Islet of Langerhans (tissue), 1 donor: Measurements from ENCODE around the gene KPTN.
A peak's percentile ranks its signal among the peaks of the same experiment; 100 is the strongest.

Source experiments
- FAIRE-seq: peaks from one replicate; lab custom pipeline; 2011; peaks lifted over from hg19 to GRCh38; lab: Jason Lieb, UNC

The KPTN gene

DNA sequence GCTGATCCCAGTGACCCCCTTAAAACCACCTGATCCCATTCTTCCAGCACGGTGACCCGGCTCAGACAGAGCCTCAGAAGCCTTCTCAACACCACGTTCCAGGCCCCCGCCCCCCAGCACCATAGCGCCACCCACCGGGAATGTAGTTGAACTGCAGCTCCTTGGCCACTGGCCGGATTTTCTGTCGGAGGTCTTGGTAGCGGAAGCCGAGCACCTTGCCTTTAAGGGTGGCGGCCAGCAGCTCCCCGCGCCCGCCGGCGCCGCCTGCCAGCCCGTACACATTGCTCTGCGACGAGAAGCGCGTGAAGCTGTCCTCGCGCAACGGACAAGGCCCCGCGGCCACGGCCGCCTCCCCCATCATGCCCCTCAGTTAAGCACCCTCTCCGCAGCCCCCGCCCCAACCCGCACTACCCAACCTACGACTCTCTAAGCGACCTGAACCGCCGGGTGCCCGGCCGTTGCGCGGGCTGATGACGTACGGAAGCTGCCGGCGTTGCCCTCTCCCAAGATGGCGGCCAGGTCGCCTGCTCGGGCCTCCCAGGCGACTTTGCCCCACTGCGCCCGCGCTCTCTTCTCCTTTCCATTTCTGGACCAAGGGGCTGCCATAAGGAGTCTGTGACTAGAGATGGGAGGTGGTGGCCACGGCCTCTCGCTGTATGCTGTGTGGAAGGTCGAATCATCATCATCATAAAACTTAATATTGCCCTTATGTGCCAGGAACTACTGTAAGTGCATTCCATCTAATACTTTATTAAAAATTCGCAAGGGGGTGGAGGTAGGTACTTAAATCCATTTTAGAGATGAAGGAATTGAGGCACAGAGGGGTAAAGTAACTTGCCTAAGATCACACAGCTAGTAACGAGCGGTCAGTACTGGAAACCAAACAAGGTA, at the start of gene KPTN:
Gene KPTN, minus strand, starts transcription at position 420 of the 891 bp plus-strand sequence. Its CDS starts 59 bp downstream, at position 361.
- no peak for FAIRE-seq

DNA sequence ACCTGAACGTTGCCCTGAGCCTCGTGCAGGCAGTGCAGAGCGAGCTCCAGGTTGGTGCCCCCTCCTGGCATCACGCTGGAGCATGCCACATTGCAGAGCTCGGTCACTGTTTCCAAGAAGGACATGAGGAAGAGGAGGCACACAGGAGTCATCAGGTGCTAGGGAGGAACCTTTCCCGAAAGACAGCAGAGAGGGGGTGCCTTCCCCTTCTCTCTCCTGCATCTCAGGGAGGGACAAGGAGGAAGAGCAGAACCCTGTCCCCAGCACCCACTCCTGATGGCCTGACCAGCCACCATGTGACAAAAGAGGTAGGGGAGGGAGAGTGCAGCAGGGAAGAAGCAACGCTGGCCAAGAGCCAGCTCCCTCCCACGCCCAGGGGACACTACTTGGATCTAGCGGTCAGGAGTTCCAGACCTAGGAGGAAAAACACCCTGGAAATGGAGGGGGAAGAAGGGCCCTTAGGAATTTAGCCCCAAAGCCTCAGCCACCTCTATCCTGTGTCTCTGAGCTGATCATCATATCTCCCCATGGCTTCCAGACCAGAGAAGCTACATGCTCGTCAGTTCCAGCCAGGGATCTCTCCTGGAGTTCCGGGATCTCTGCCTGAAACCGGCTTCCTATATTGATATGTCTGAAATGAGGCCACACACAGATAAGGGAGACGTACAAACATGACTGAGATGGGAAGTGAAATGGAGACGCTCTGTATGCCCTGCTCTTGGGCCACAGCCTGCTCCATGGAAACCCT, 47.8 kb upstream of the KPTN start:
- no peak for FAIRE-seq

DNA sequence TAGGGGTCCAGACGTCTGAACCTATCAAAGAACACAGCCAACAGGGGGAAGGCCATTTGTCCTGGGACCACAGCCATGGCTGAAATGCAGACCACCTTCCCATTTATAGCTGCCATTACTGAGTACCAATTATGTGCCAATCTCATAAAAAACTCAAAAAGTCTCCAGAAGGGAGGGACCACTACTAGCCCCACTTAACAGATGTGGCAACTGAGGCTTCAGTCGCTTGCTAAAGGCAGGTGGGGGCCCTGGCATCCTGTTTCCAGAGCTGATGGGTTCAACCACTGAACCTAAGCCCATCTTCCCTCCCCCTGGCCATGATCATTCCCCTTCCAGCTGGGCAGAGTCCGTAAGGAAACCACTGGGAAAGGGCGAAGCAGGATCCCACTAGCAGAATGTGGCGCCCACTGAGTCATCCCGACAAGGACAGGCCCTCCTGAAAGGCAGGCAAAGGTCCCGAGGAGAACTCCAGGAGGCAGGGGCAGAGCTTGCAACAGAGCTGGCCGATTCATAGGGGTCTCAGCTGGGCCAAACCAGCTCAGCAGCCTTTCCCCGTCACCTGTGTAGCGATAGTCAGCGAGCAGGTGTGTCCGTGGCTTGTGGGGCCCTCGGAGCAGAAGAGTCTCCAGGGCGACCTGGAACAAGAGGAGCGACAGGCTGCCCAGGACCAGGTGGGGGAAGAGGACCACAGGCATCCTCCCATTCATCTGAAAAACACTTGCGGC, 45.2 kb upstream of the KPTN start:
- FAIRE-seq = no peak

DNA sequence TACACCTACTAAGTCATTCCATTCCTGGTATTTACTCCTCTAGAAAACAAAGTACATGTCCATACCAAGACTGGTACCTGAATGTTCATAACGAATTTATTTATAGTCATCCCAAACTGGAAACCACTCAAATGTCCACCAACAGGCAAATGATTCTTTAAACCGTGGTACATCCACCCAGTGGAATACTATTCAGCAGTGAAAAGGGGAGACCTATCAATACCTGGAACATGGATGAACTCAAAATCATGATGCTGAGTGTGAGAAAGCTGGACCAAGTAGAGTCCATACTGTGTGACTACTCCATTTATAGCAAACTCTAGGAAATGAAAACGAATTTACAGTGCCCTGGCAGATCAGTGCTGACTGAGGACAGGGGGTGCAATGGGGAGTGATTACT, 42.8 kb upstream of the KPTN start:
- no peak for FAIRE-seq

DNA sequence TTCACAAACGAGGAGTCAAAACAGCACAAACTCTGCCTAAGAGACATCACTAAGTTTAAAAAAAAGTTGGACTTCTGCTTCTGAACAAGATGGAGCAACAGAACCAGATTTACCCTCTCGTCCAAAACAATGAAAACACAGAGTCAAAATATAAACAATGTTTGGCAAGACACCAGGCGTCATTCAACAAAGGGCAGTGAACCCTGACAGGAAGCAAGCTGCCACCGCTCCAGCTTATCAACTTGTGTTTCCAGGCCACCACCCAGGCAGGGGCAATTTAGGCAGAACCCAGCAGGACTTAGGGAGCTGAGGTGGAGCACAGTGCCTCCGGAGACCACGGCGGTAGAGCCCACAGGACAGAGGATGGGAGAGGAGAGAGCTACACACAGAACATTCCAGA, 39.5 kb upstream of the KPTN start:
- no peak for FAIRE-seq

DNA sequence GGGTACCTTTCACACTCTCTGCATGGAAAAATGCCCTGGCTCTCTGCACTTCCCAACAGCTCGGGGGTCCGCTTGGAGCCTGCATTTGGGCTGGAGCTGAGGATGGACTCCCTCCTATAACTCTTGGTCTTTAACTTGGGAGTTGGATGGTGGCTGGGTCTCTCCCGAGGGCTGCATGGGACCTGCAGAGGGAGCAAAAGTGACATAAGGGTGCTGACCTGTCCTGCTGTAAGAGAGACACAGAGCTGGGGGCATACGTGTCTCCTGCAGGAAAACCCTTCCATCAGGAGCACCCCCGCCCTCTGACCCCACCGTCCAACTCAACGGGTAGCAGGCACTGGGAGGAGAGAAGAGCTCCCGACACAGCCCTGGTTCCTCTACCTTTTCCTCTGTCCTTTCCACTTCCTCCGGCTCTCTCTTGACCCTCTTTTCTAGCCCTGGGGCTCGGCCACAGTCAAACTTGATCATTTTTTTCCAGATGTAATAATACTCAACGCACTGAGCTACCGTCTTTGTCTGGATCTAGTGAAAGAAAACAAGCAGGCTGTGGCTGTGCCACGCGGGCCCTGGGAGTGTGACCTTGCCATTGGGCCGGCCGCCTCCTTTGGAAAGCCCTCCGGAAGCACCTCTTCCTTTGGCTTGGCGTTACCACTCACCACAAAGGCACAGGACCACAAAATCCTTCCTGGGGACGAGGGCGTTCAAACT, 37.6 kb upstream of the KPTN start:
- FAIRE-seq = no peak

DNA sequence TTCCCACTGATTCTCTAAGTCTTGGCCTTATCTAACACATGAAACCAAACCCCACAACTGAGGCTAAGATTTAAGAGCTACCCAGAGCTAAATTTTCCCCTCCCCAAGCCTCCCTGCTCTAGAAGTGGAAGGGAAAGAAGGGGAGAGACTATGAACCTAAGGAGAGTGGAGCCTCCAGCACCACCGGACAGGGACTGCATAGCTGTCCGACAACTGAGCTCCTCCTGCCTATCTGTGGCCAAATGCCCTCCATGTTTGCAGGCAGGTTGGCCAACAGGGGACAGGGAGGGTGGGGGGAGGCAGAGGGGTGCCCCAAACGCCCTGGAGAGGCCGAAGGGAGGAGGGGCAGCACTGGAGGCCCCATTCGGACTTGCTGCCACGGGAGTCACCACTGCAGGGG, 36.8 kb upstream of the KPTN start:
- FAIRE-seq = no peak

DNA sequence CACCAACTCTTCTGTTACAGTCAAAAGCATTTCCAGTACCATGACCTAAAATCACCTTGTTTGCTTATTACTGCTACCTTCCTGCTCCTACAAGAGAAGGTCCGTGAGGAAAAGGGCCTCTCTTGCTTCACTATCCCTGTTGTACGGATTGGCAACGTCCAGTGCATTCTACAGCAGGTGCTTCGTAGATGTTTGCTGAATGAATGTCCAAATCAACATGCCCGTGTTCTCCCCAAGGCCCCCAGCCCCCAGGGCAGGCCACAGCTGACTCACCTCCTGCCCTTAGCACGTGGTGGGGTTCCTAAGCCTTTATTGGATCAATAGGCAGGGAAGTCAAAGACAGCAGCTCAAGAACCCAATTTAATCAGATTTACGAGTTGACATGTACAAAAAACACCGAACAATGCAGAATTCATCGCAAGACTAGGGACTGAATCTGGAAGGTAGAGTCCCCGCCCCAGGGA, 36.4 kb upstream of the KPTN start:
- FAIRE-seq = no peak

DNA sequence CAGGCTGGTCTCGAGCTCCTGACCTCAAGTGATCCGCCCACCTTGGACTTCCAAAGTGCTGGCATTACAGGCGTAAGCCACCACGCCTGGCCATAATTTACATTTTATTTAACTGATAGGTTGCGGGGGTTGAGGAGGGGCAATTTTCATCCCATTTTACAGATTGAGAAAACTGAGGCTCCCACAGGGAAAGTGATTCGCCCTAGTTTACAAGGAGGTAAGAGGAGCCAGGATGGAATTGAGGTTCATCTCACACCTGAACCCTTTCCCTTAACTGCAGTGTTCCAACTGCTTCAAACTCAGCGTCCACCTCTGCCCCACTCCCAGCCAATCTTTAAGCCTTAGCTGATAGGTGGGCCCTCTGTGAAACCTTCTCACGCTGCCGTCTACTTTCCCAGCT, 34.8 kb upstream of the KPTN start:
- FAIRE-seq = no peak

DNA sequence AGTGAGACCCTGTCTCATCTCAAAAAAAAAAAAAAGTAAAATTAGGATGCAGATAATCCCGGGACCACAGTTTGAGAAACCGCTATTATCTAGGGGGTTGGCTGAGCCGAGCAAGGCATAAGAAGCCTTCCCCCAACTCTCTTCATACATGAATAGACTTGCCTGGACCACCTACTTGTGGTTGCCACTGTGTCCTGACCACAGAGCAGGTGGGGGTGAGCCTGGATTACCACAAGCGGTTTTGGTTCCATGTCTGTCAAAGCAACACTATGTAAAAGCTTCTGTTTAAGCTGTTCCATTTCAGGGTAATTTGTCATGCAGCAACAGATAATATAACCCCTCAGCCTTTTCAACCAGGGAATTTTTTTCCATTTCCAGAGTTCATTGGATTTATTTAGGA, 34.1 kb upstream of the KPTN start:
- FAIRE-seq = no peak

DNA sequence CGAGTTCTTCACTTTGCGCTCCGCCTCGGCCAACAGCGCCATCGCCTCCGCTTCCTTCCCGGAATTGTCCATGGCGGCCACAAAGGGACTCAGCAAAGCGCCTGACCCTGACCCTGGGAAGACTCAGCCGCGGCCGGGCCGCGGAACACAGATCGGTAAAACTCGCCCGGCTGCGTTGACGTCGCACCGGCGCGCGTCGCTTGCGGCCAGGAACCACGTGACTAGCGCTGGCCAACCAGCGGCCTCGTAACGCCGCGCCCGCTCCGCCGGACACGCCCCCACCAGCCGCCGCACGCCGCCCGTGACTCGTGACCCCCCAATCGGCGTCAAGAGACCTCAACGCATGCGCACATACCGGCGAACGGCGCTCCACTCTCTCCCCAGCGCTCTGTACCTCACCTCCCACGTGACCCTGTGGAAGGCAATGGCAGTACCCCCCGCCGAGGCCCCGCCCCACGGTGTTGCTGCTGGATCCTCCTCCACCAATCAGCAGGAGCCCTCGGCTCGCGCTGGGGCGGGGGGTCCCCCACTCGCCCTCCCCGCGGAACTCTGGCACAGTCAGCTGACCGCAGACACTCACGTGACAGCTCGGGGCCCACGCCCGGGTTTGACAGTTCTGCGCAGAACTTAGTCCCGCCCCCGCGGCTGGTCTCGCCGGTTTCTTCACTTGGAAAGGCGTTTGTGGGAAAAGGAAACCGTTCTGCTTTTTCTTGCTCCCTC, 31.0 kb upstream of the KPTN start, which contains the start of gene NAPA:
Gene NAPA, minus strand, starts transcription at position 195 of the 720 bp plus-strand sequence. Its CDS starts 123 bp downstream, at position 72.
- FAIRE-seq = peak; percentile 49

DNA sequence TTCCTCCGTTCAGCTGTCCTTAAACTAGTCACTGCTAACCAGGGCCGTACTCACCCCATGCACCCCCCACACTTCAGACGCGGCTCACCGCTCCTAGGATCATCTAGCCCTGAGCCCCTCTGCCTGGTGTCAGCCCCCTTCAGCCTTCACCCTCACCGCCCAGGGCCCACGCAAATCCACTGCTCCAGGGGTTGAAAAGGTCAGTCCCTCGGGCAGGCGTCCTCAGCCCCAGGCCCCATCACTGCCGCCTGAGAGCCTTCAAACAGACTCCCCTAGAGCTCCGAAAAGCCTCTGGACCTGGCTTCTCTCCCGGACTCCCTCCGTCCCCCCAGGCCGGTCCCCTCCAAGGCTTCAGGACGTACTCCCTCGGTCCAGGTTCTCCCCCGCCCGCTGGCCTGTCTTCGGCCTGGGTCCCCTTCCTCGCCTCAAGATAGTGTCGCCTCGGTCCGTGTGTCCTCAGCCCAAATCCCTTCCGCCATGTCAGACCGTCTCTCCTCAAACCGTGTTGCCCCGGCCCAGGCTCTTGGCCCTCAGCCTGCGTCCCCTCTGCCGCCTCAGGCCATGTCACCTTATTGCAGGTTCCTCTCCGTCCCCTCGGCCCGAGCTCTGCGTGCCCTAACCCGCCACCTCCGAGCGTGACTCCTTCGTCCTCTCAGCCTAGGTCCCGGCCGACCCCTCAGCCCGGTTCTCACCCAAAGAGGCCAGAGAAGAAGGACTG, 30.3 kb upstream of the KPTN start:
- no peak for FAIRE-seq

DNA sequence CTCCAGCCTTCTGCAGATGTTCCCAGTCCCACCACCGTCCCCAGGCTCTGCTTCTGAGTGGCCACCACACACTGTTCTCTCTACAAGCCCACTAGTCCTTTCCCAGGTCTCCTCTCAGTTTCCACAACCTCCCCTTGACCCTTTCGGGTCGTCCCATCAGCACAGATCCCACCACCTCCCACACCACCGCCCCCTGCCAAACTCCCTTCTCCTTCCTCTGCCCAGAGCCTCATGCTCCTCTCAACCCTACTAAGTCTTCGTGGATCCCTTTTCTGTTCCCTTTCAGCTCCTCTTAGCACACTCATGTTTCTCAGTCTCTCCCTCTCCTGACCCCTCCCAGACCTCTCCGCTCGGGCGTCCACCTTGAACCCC, 28.9 kb upstream of the KPTN start:
- no peak for FAIRE-seq

DNA sequence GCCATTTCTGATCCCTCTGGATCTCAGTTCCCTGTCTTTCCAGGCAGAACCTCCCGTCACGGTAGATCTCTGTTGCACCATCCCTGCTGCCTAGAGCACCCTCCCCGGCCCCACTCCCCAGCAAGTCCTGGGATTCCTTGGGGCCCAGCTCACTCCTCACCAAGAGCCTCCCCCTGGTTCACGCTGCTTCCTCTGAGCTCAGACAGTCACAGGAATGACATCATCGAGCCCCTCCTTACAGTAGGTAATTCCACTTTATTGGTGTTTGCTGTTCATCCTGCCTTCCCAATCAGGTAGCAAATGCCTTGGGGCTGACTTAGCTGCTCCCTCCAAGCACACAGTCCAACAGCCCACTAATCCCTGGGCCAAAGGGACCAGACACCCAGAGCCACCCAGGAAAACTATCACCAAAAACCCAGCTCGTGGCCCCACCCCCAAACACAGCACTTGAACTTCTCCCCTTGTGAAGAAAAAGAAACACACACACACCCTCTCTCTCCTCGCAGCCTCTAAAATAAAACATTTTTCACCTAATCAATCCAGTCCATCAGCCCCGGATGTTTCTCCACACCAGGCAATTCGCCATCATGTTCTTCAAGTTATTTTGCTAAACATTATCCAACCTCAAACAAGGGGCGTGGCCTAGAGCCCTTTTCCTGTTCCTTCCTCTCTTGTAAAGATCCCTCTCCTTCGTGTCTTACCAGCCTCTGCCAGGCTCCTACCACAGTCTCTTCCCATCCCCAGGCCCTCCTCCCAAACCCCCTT, 28.3 kb upstream of the KPTN start:
- FAIRE-seq = no peak

DNA sequence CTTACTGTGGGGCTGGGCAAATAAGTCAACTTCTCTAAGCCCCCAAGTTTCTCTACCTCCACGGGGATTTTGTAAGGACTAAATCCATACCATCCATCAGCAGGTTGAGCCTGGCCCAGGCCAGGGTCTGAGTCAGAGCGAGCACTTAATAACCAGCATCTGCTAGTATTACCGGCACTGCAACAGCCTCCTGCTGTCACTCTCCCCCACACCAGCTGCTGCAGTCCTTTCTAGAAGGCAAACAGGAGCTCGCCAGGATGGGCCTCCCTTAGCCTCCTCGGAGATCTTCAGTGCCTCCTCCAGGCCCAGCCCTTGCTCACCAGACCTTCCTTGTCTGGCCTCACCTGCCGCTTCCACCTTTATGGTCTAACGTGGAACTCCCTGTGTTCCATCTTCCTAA, 27.7 kb upstream of the KPTN start:
- no peak for FAIRE-seq

DNA sequence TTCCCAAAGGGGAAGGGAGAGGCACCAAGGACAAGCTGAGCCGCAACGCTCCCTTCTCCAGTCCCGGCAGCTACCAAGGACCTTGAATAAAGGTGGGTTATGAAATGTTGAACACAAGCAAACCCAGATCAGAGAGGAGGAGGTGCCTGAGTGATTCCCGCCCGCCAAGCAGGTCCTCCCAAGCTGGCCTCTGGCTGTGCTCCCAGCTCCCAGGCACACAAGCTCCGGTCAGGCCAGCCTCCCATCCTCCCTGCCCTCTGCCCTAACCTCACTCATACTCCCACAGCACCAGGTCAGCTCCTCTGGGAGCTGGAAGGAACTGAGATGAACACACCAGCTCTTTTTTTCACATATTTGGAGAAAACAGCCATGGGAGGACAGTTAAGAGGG, 27.1 kb upstream of the KPTN start:
- FAIRE-seq = no peak

DNA sequence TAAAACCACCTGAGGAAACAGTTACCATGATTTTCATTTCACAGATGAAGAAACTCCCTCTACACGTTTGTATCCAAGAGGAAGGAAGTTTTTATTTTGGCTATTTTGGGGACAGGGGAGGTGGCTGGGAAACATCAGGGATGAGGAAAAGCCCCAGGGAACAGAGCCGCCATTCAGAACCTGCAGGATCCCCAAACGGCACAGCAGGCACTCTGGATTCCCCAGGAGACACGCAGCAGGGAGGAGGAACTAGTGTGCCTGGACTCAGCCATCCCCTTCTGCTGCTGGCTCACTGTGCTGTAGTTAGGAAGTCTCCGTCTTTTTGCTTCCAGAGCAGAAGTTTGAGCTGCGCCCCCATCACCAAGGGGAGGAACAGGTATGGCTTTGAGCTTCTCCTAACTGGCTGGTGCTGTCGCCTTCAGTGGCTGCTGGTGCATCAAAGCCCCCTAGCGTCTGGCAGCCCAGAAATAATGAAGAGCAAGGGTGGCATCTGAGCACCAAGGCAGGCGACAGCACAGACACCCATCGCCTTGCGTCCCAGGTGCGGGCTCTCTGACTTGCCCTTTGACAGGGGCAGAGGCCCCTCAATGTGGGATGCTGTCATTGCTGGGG, 26.6 kb upstream of the KPTN start:
- FAIRE-seq = no peak

DNA sequence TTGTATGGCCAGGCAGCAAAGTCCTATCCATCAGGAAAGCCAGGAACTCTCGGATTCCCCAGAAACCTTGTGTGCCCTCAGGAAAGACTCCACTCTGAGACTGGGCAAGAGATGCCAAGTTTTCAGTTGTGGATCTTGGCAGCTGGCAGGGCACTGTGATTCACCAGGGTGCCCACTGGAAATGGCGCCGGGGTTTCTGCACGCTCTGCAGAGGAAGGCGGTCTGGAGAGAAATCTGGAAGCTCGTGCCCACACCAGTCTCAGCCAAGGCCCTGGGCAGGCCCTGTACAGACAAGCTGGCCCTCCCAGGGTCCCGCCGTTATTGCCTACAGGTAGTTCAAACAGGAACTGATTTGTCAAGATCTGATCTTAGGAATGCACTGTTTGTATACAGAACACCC, 26.0 kb upstream of the KPTN start:
- no peak for FAIRE-seq

DNA sequence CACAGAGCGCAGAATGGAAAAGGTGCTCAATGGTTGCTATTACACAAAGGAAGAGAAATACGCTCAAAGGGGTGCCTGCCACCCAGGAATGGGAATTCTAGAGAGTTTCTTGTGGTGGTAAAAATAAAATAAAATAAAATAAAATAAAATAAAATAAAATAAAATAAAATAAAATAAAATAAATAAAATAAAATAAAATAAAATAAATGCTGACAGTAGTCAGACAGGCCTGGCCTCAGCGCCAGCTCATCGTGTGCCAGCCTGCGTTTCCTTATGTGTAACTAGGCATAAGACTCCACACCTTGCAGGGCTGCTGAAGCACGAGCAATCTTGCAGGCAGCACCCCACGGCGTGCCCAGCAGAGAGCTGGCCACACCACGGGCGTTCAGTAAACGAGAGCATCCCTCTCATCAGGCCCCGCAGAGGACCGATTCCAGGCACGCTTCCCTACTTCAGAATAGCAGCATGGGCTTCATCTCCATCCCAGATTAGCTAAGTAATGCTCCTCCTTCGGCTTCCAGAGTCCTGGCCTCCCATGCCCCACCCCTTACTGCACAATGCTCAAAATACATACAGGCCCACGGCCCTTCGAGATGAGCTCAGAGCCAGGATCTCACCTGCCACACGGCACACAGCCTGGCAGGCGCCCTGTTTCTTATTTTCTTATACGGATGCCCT, 25.3 kb upstream of the KPTN start:
- no peak for FAIRE-seq
